ENCODE results near the gene SPRYD4. TPM values are rescaled to one million over a fixed set of nuclear protein-coding genes. Genes with fewer than 3 reads are reported as not detected.

The SPRYD4 gene
- total and polyA plus RNA-seq, 9 of the 15 experiments (the other 6 are each of a cell fraction or from before 2014, with no cell fraction given): 1.8 to 4.7 (median 2.8) TPM

GRCh38 chr12:56528846-56529245, 60.5 kb downstream of the SPRYD4 start (continued):
- TF ChIP-seq CBX1 (IDR thresholded peaks at IDR 0.05; ENCODE audit: low read depth): no peak
- TF ChIP-seq FOXM1 (IDR thresholded peaks at IDR 0.05; ENCODE audit: low read depth): no peak
- no peak for TF ChIP-seq FOXM1 (CRISPR knock-in tag; IDR thresholded peaks at IDR 0.05; ENCODE audit: low read depth)

Other genes with a start within 250 kb of the SPRYD4 start
Only the 7 nearest of the 18 such genes appear.
- gene IL23A, start 129.7 kb upstream of the SPRYD4 start, total RNA-seq (2014; rRNA removed): 7.8 and 8.9 TPM in 2 replicates
- 9.0 and 9.1 TPM in 2 replicates for gene IL23A, start 129.7 kb upstream of the SPRYD4 start, total RNA-seq (2014; rRNA removed; fragmentation: Illumina TruSeq; extraction: Trizol)
- gene IL23A, start 129.7 kb upstream of the SPRYD4 start, total RNA-seq (2015; rRNA removed; fragmentation: Illumina TruSeq; extraction: Trizol): 9.1 TPM in 2 replicates
- 9.6 and 12.5 TPM in 2 replicates for gene IL23A, start 129.7 kb upstream of the SPRYD4 start, total RNA-seq (2021)
- gene IL23A, start 129.7 kb upstream of the SPRYD4 start, polyA plus RNA-seq (2011; rRNA removed): 4.4 and 21.6 TPM in 2 replicates
- gene IL23A, start 129.7 kb upstream of the SPRYD4 start, polyA plus RNA-seq (2014; fragmentation: Illumina TruSeq; extraction: Trizol): 20.1 and 22.5 TPM in 2 replicates
- 10 to 100 TPM; 36.7 to 37.2 TPM for gene IL23A, start 129.7 kb upstream of the SPRYD4 start, polyA plus RNA-seq (2014; fragmentation: Nextera tagmentation; extraction: Ambion mirVana)
- 21.3 and 29.3 TPM in 2 replicates for gene IL23A, start 129.7 kb upstream of the SPRYD4 start, polyA plus RNA-seq (2014; rRNA removed)
- gene STAT2, start 108.5 kb upstream of the SPRYD4 start, total RNA-seq (2014; rRNA removed): 32.7 and 36.9 TPM in 2 replicates
- 38.6 and 40.3 TPM in 2 replicates for gene STAT2, start 108.5 kb upstream of the SPRYD4 start, total RNA-seq (2014; rRNA removed; fragmentation: Illumina TruSeq; extraction: Trizol)
- gene STAT2, start 108.5 kb upstream of the SPRYD4 start, total RNA-seq (2015; rRNA removed; fragmentation: Illumina TruSeq; extraction: Trizol): 39.1 and 40.5 TPM in 2 replicates
- 46.9 and 49.3 TPM in 2 replicates for gene STAT2, start 108.5 kb upstream of the SPRYD4 start, total RNA-seq (2021)
- gene STAT2, start 108.5 kb upstream of the SPRYD4 start, polyA plus RNA-seq (2011; rRNA removed): 44.2 and 71.2 TPM in 2 replicates
- 38.2 and 39.2 TPM in 2 replicates for gene STAT2, start 108.5 kb upstream of the SPRYD4 start, polyA plus RNA-seq (2014; fragmentation: Illumina TruSeq; extraction: Trizol)
- gene STAT2, start 108.5 kb upstream of the SPRYD4 start, polyA plus RNA-seq (2014; fragmentation: Nextera tagmentation; extraction: Ambion mirVana): 10 to 100 TPM; 15.5 to 16.9 TPM
- gene STAT2, start 108.5 kb upstream of the SPRYD4 start, polyA plus RNA-seq (2014; rRNA removed): 39.1 and 40.1 TPM in 2 replicates
- 0.09 TPM in 1 of 2 replicates, not detected in the other for gene APOF, start 105.7 kb upstream of the SPRYD4 start, total RNA-seq (2014; rRNA removed)
- gene APOF, start 105.7 kb upstream of the SPRYD4 start, total RNA-seq (2014; rRNA removed; fragmentation: Illumina TruSeq; extraction: Trizol): not detected in 2 replicates
- gene APOF, start 105.7 kb upstream of the SPRYD4 start, total RNA-seq (2015; rRNA removed; fragmentation: Illumina TruSeq; extraction: Trizol): not detected in 2 replicates
- 0.09 TPM in 1 of 2 replicates, not detected in the other for gene APOF, start 105.7 kb upstream of the SPRYD4 start, total RNA-seq (2021)
- not detected in 2 replicates for gene APOF, start 105.7 kb upstream of the SPRYD4 start, polyA plus RNA-seq (2011; rRNA removed)
- not detected in 2 replicates for gene APOF, start 105.7 kb upstream of the SPRYD4 start, polyA plus RNA-seq (2014; fragmentation: Illumina TruSeq; extraction: Trizol)
- under 1 TPM; 0.14 to 0.15 TPM for gene APOF, start 105.7 kb upstream of the SPRYD4 start, polyA plus RNA-seq (2014; fragmentation: Nextera tagmentation; extraction: Ambion mirVana)
- not detected in 2 replicates for gene APOF, start 105.7 kb upstream of the SPRYD4 start, polyA plus RNA-seq (2014; rRNA removed)
- gene TIMELESS, start 19.2 kb upstream of the SPRYD4 start, total RNA-seq (2014; rRNA removed): 49.8 and 52.2 TPM in 2 replicates
- 27.8 and 29.7 TPM in 2 replicates for gene TIMELESS, start 19.2 kb upstream of the SPRYD4 start, total RNA-seq (2014; rRNA removed; fragmentation: Illumina TruSeq; extraction: Trizol)
- 32.4 and 35.8 TPM in 2 replicates for gene TIMELESS, start 19.2 kb upstream of the SPRYD4 start, total RNA-seq (2015; rRNA removed; fragmentation: Illumina TruSeq; extraction: Trizol)
- 53.5 and 59.2 TPM in 2 replicates for gene TIMELESS, start 19.2 kb upstream of the SPRYD4 start, total RNA-seq (2021)
- gene TIMELESS, start 19.2 kb upstream of the SPRYD4 start, polyA plus RNA-seq (2011; rRNA removed): 14.9 and 16.7 TPM in 2 replicates
- gene TIMELESS, start 19.2 kb upstream of the SPRYD4 start, polyA plus RNA-seq (2014; fragmentation: Illumina TruSeq; extraction: Trizol): 54.4 and 58.1 TPM in 2 replicates
- gene TIMELESS, start 19.2 kb upstream of the SPRYD4 start, polyA plus RNA-seq (2014; fragmentation: Nextera tagmentation; extraction: Ambion mirVana): 10 to 100 TPM; 11.9 to 17.8 TPM
- 43.5 and 49.1 TPM in 2 replicates for gene TIMELESS, start 19.2 kb upstream of the SPRYD4 start, polyA plus RNA-seq (2014; rRNA removed)
- 0.36 TPM in 1 of 2 replicates, not detected in the other for gene MIP, start 13.9 kb upstream of the SPRYD4 start, total RNA-seq (2014; rRNA removed)
- not detected in 2 replicates for gene MIP, start 13.9 kb upstream of the SPRYD4 start, total RNA-seq (2014; rRNA removed; fragmentation: Illumina TruSeq; extraction: Trizol)
- 0.08 TPM in 1 of 2 replicates, not detected in the other for gene MIP, start 13.9 kb upstream of the SPRYD4 start, total RNA-seq (2015; rRNA removed; fragmentation: Illumina TruSeq; extraction: Trizol)
- gene MIP, start 13.9 kb upstream of the SPRYD4 start, total RNA-seq (2021): 0.29 TPM in 1 of 2 replicates, not detected in the other
- gene MIP, start 13.9 kb upstream of the SPRYD4 start, polyA plus RNA-seq (2011; rRNA removed): 0.08 TPM in 1 of 2 replicates, not detected in the other
- 0.09 TPM in 1 of 2 replicates, not detected in the other for gene MIP, start 13.9 kb upstream of the SPRYD4 start, polyA plus RNA-seq (2014; fragmentation: Illumina TruSeq; extraction: Trizol)
- under 1 TPM; 0.14 to 0.24 TPM for gene MIP, start 13.9 kb upstream of the SPRYD4 start, polyA plus RNA-seq (2014; fragmentation: Nextera tagmentation; extraction: Ambion mirVana)
- not detected in 2 replicates for gene MIP, start 13.9 kb upstream of the SPRYD4 start, polyA plus RNA-seq (2014; rRNA removed)
- 0.29 TPM in 1 of 2 replicates, not detected in the other for gene GLS2, start 19.6 kb downstream of the SPRYD4 start, total RNA-seq (2014; rRNA removed)
- not detected in 2 replicates for gene GLS2, start 19.6 kb downstream of the SPRYD4 start, total RNA-seq (2014; rRNA removed; fragmentation: Illumina TruSeq; extraction: Trizol)
- gene GLS2, start 19.6 kb downstream of the SPRYD4 start, total RNA-seq (2015; rRNA removed; fragmentation: Illumina TruSeq; extraction: Trizol): not detected in 2 replicates
- not detected in 2 replicates for gene GLS2, start 19.6 kb downstream of the SPRYD4 start, total RNA-seq (2021)
- gene GLS2, start 19.6 kb downstream of the SPRYD4 start, polyA plus RNA-seq (2011; rRNA removed): 0.09 and 0.11 TPM in 2 replicates
- not detected in 2 replicates for gene GLS2, start 19.6 kb downstream of the SPRYD4 start, polyA plus RNA-seq (2014; fragmentation: Illumina TruSeq; extraction: Trizol)
- not detected for gene GLS2, start 19.6 kb downstream of the SPRYD4 start, polyA plus RNA-seq (2014; fragmentation: Nextera tagmentation; extraction: Ambion mirVana)
- not detected in 2 replicates for gene GLS2, start 19.6 kb downstream of the SPRYD4 start, polyA plus RNA-seq (2014; rRNA removed)
- gene RBMS2, start 53.2 kb downstream of the SPRYD4 start, total RNA-seq (2014; rRNA removed): 0.09 and 0.12 TPM in 2 replicates
- 0.25 and 1.2 TPM in 2 replicates for gene RBMS2, start 53.2 kb downstream of the SPRYD4 start, total RNA-seq (2014; rRNA removed; fragmentation: Illumina TruSeq; extraction: Trizol)
- gene RBMS2, start 53.2 kb downstream of the SPRYD4 start, total RNA-seq (2015; rRNA removed; fragmentation: Illumina TruSeq; extraction: Trizol): 0.19 and 0.29 TPM in 2 replicates
- 0.66 and 2.4 TPM in 2 replicates for gene RBMS2, start 53.2 kb downstream of the SPRYD4 start, total RNA-seq (2021)
- gene RBMS2, start 53.2 kb downstream of the SPRYD4 start, polyA plus RNA-seq (2011; rRNA removed): 1.3 and 1.5 TPM in 2 replicates
- 0.44 and 10.5 TPM in 2 replicates for gene RBMS2, start 53.2 kb downstream of the SPRYD4 start, polyA plus RNA-seq (2014; fragmentation: Illumina TruSeq; extraction: Trizol)
- gene RBMS2, start 53.2 kb downstream of the SPRYD4 start, polyA plus RNA-seq (2014; fragmentation: Nextera tagmentation; extraction: Ambion mirVana): under 1 TPM; 0.08 to 0.31 TPM
- gene RBMS2, start 53.2 kb downstream of the SPRYD4 start, polyA plus RNA-seq (2014; rRNA removed): 0.36 and 0.78 TPM in 2 replicates

Measured in K562 (cell line).